Right lobe of liver (tissue), 6 donors: ENCODE data around the gene ARHGEF38. TPM values are rescaled to one million over a fixed set of nuclear protein-coding genes. Genes with fewer than 3 reads are reported as not detected.

ENCODE experiments used
- ATAC-seq, 4 donors: fragments of 200-7000 bp; cut with Tn5 transposase; one replicate each; pipeline ENCODE4 v1.9.1; 2020; ENCODE audit warnings: mild to moderate bottlenecking in 4 of 4, moderate library complexity in 4 of 4
- DNase-seq, 3 donors: peaks; one replicate each; pipeline ENCODE4 v3.0.0-alpha.2; 2020
- H3K27ac ChIP-seq, 3 donors: fragments of 200-600 bp; one replicate each; pipeline ENCODE4 v1.8.0; 2022
- H3K27me3 ChIP-seq, 2 donors: fragments of 200-600 bp; one replicate each; pipeline ENCODE4 v1.8.0; 2022
- H3K36me3 ChIP-seq, 4 donors: fragments of 200-600 bp; sonication (generic) in 1 of 4; one replicate each; pipeline versions ENCODE4 v1.5.1 to v1.8.0; 2017 to 2022; ENCODE audit warnings: control low read depth in 1 of 4
- H3K4me1 ChIP-seq, 4 donors: fragments of 200-600 bp; sonication (generic) in 1 of 4; one replicate each; pipeline versions ENCODE4 v1.5.1 to v1.8.0; 2017 to 2022; ENCODE audit warnings: control low read depth in 1 of 4
- H3K4me3 ChIP-seq, 3 donors: fragments of 200-600 bp; one replicate each; pipeline ENCODE4 v1.8.0; 2022
- H3K9me3 ChIP-seq, 4 donors: fragments of 200-600 bp; sonication (generic) in 1 of 4; one replicate each; pipeline versions ENCODE4 v1.5.1 to v1.8.0; 2017 to 2022; ENCODE audit warnings: control low read depth in 1 of 4
- CTCF ChIP-seq, 4 donors: fragments of 200-600 bp in 3 of 4; fragments of 450-650 bp in 1 of 4; IDR thresholded peaks; one replicate each; pipeline versions ENCODE4 v1.5.1 to v1.8.0; 2016 to 2022; ENCODE audit warnings: antibody characterized with exemption in 4 of 4, mild to moderate bottlenecking in 2 of 4
- POLR2A ChIP-seq: fragments of 450-650 bp; IDR thresholded peaks from one replicate; pipeline ENCODE4 v1.6.1; 2017; ENCODE audit warnings: antibody characterized with exemption, mild to moderate bottlenecking
- WGBS: methylation state at CpG from one replicate; pipeline ENCODE4 v1.1.6; 2018; ENCODE audit warnings: low coverage, low lambda C conversion rate; ENCODE audit not compliant: insufficient coverage; ENCODE audit errors: missing lambda C conversion rate; 5-methylcytosine and 5-hydroxymethylcytosine counted together
- intact Hi-C, 2 donors: fragments of 100-400 bp; cut with DNase I; formaldehyde crosslinking; loops; one replicate each; pipeline versions ENCODE4 v1.11.2 to v1.14.1; 2022
- total RNA-seq, 6 experiments: library from RNA; depleted of rRNA in 2 of 6; stranded (reverse); fragments of >200 nt in 2 of 6; fragmentation: NEBNext Ultra II Directional in 3 of 6; extraction: Animal tissue kit (Norgen Biotek cat#: 25700) in 3 of 6; gene quantifications; one replicate each; pipeline versions ENCODE4 v1.1.0 to v1.2.4, GENCODE V29; 2016 to 2023
- donor health status: DM: no; HTN: yes; CAD: no.
- donor health status: DM: no; HTN: no; CAD: no.
- donor health status: DM: no; HTN: no; CAD: no.
- donor health status: DM: no; HTN: yes; CAD: no.
- donor health status: DM: no; HTN: yes; CAD: no.

The ARHGEF38 gene
- total RNA-seq, 6 experiments from 2014 or later, result 0.06 to 0.55 (median 0.15) TPM

- intact Hi-C loops, result no loop called here
- H3K9me3 ChIP-seq, result no peaks in the 10 kb centered on the region
- no peaks in the 10 kb centered on the region for H3K4me1 ChIP-seq
- H3K27me3 ChIP-seq, result no peaks in the 10 kb centered on the region
- H3K27ac ChIP-seq, result no peak overlapping the region
- H3K36me3 ChIP-seq, result no peaks in the 10 kb centered on the region
- TF ChIP-seq POLR2A (no peak), CTCF (IDR thresholded peaks at IDR 0.05) (no peak)
- H3K4me3 ChIP-seq, result no peak overlapping the region
- ATAC-seq, result no peak
- WGBS, result 78% methylated on average over 7 of the region's 7 CpGs
- DNase-seq, result no peak
Measured at GRCh38 chr4:105630670-105631655, 78.5 kb downstream of the ARHGEF38 start.

GRCh38 chr4:105631818-105632400 is 79.5 kb downstream of the ARHGEF38 start:
- Histone ChIP-seq H3K36me3 (no peaks in the 10 kb centered on the region), H3K4me3 (no peak overlapping the region), H3K27ac (no peak overlapping the region), H3K9me3 (no peaks in the 10 kb centered on the region), H3K4me1 (no peaks in the 10 kb centered on the region), H3K27me3 (no peaks in the 10 kb centered on the region)
- TF ChIP-seq POLR2A (no peak), CTCF (IDR thresholded peaks at IDR 0.05) (no peak)
- 81% methylated on average over 8 of the region's 8 CpGs for WGBS
- ATAC-seq, result peak in 1 of 4 donors; percentile 74
- no peak for DNase-seq
- intact Hi-C loops, result no loop called here

GRCh38 chr4:105632599-105632998 is 80.2 kb downstream of the ARHGEF38 start:
- Histone ChIP-seq H3K27ac (no peak overlapping the region), H3K4me1 (peaks cover 0 to 5% (median under 1%) of the 10 kb centered on the region in 4 donors), H3K27me3 (no peaks in the 10 kb centered on the region), H3K4me3 (no peak overlapping the region), H3K36me3 (no peaks in the 10 kb centered on the region), H3K9me3 (no peaks in the 10 kb centered on the region)
- 92% methylated on average over 3 of the region's 3 CpGs for WGBS
- DNase-seq (no peak), ATAC-seq (peak in 1 of 4 donors; percentile 34)
- intact Hi-C loops, result no loop called here
- no peak for TF ChIP-seq CTCF (IDR thresholded peaks at IDR 0.05)
- no peak for TF ChIP-seq POLR2A

GRCh38 chr4:105633241-105633640 is 80.8 kb downstream of the ARHGEF38 start:
- H3K4me1 ChIP-seq, result peaks cover 0 to 12% (median 3%) of the 10 kb centered on the region in 4 donors
- no peak for ATAC-seq
- no peaks in the 10 kb centered on the region for H3K27me3 ChIP-seq
- DNase-seq, result no peak
- 50% methylated on average over 3 of the region's 3 CpGs for WGBS
- no peak overlapping the region for H3K27ac ChIP-seq
- no peak for TF ChIP-seq POLR2A
- no peak for TF ChIP-seq CTCF (IDR thresholded peaks at IDR 0.05)
- H3K36me3 ChIP-seq, result no peaks in the 10 kb centered on the region
- intact Hi-C loops, result no loop called here
- H3K9me3 ChIP-seq, result no peaks in the 10 kb centered on the region
- H3K4me3 ChIP-seq, result no peak overlapping the region
